Motor neuron (in vitro differentiated cells): ENCODE data around the gene MCF2L2. TPM values are rescaled to one million over a fixed set of nuclear protein-coding genes. Genes with fewer than 3 reads are reported as not detected.

Experiments used
- ATAC-seq, 8 experiments: fragments of 200-7000 bp; cut with Tn5 transposase; replicated peaks in 6 of 8; 2 replicates each; pipeline ENCODE4 v1.8.0; 2021; ENCODE audit warnings: mild to moderate bottlenecking in 8 of 8, moderate library complexity in 8 of 8
- H3K27ac ChIP-seq, 2 donors: fragments of 250-450 bp; sonication (Bioruptor Pico); 2 replicates each; pipeline ENCODE4 v1.9.0; 2021; ENCODE audit warnings: antibody characterized with exemption in 2 of 2, mild to moderate bottlenecking in 2 of 2, moderate library complexity in 1 of 2
- H3K4me1 ChIP-seq, 2 donors: fragments of 250-450 bp; sonication (Bioruptor Pico); replicated peaks in 1 of 2; 2 replicates each; pipeline ENCODE4 v1.6.1; 2021; ENCODE audit warnings: antibody characterized with exemption in 2 of 2, mild to moderate bottlenecking in 2 of 2, moderate library complexity in 1 of 2
- H3K4me3 ChIP-seq, 5 donors: fragments of 250-450 bp; sonication (Bioruptor Pico); 2 replicates each; pipeline ENCODE4 v1.9.0; 2021; ENCODE audit warnings: antibody characterized with exemption in 5 of 5, mild to moderate bottlenecking in 5 of 5, moderate library complexity in 4 of 5
- WGBS, 10 experiments: fragments of 450-650 bp; shearing (Covaris generic); methylation state at CpG; one replicate each; pipeline ENCODE4 v1.0.0; 2022; 5-methylcytosine and 5-hydroxymethylcytosine counted together
- in situ Hi-C, 9 experiments: fragments of 400-800 bp; cut with MboI; loops; one replicate each; pipeline ENCODE4 v1.15.0; 2021; ENCODE audit warnings: low sequenced_read_pairs in 9 of 9, low pct_unique_long_range_greater_than_20kb in 2 of 9; ENCODE audit not compliant: unreplicated experiment in 9 of 9
- total RNA-seq, 8 experiments: library from RNA; unstranded; fragments of 300-600 nt; gene quantifications; 2 replicates each; pipeline versions ENCODE4 v1.2.3 to v1.2.4, GENCODE V29; 2022

Gene MCF2L2
- total RNA-seq, 8 experiments from 2014 or later, result 0.81 to 16.4 (median 5.6) TPM

DNA sequence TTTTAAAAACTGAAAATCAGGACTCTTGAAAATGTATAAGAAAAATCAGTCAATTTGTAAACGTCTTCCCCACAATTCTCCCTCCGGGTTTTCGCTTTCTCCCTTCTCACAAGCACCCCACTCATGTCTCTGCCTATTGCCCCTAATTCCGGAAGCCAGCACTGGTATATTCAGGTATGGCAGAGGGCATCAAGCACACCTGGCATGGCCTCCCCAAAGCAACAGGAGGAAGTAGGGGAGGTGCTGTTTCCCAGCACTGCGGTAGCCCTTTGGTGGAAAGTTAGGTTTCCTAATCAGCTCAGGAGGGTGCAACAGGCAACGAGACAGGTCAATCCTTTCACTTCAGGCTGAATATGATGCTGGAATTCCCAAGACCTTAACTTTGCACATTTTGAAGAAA lies 296.0 kb downstream of the MCF2L2 start:
- Histone ChIP-seq H3K4me3 (no peak overlapping the region), H3K27ac (no peak overlapping the region), H3K4me1 (no peaks in the 10 kb centered on the region)
- no peak for ATAC-seq
- 0 to 60% (median 33%) methylated on average over 1 to 6 of the region's 6 CpGs; no CpG with 5 or more reads in 1 of the 10 experiments for WGBS, 10 experiments
- in situ Hi-C loops, result loop anchor here in 2 of 9 experiments (25.0 kb wide), 1 partner anchor 255 kb away; no protein-coding TSS in a partner anchor

DNA sequence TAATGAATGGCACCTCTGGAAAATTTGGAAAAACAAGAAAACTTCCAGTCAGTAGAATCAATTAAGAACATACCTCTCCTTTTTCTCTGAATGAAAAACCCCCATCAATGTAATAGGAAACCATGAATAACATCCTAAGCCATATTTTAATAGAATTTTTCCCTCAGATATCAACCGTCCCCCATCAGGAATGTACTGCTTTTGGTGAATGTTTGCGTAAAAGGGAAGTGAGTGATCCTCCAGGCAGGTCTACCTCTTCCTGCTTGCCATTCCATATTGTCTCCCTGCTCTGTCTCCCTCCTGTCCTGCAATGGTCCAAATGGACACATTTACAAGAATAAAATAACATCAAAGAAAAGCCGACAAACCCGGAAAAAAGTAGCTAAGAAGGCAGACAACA lies 296.7 kb downstream of the MCF2L2 start:
- no peak overlapping the region for H3K27ac ChIP-seq
- whole genome bisulfite sequencing, 10 experiments, result 0 to 72% (median 45%) methylated on average over 1 to 4 of the region's 4 CpGs
- no peak for ATAC-seq
- no peaks in the 10 kb centered on the region for H3K4me1 ChIP-seq
- H3K4me3 ChIP-seq, result no peak overlapping the region
- in situ Hi-C loops, result loop anchor here in 2 of 9 experiments (25.0 kb wide), 1 partner anchor 256 kb away; no protein-coding TSS in a partner anchor

DNA sequence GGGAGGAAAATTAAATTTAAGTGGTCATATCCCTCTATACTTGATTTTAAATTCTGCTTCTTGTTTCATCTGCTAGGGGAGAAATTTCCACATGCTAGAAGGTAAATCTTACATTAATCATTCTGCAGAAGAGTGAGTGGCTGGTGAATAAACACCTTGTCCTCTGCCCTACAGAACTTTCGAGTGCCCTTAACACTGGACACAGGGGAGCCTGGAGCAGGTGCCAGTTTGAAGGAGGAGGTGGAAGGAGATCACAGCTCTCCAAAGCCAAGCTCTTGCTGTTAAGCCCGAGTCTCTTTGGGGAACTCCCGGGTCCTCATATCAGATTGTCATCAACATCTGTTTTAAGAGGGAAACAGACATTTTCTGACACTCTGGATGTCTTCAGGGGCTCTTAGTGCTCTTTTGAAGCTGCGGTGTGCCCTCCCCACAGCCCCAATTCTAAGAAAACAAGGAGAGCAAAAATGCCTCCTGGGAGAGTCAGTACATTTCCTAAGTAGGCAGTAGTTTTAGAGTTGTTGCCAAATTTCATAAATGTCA lies 297.2 kb downstream of the MCF2L2 start:
- Histone ChIP-seq H3K4me3 (no peak overlapping the region), H3K27ac (no peak overlapping the region), H3K4me1 (no peaks in the 10 kb centered on the region)
- ATAC-seq, result no peak
- in situ Hi-C loops, result loop anchor here in 2 of 9 experiments (25.0 kb wide), 1 partner anchor 256 kb away; no protein-coding TSS in a partner anchor
- 0 to 100% (median 75%) methylated on average over 1 to 2 of the region's 4 CpGs; no CpG with 5 or more reads in 3 of the 10 experiments for WGBS, 10 experiments

DNA sequence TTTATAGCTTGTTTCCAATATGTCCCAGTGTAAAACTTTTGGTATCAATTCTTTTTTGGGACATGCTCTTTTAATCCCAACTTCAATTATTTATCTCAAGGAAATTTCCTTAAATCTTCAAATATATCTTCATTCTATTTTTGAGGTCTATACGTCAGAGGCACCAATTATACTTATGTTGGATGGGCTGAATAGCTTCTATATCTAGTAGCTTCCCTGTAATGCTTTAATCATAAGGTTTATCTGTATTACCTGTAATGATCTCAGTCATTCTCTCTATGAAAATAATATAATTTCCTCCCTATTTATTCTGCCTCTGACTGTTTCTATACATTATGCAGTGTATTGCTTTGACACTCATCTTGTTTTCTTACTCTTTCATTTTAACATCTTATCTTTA lies 299.2 kb downstream of the MCF2L2 start:
- in situ Hi-C loops, result loop anchor here in 4 of 9 experiments (10.0 to 25.0 kb wide), 2 partner anchors 256 to 258 kb away; no protein-coding TSS in a partner anchor
- no peak for ATAC-seq
- Histone ChIP-seq H3K4me1 (no peaks in the 10 kb centered on the region), H3K27ac (no peak overlapping the region), H3K4me3 (no peak overlapping the region)
- WGBS, 10 experiments, result 0 to 100% (median 91%) methylated on average over 1 of the region's 1 CpG; no CpG with 5 or more reads in 1 of the 10 experiments

DNA sequence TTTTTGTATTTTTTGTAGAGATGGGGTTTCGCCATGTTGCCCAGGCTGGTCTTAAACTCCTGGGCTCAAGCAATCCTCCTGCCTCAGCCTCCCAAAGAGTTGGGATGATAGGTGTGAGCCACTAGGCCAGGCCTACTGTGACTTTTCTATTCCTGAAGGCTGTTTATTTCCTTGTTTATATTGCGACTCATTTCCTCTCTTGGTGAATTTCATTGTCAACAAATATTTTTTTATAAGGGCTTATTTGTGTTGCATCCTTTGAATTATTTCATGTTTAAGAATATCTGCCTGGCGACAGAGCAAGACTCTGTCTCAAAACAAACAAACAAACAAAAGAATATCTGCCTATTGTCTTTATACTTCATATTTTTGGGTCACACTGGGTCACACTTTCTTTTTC lies 299.7 kb downstream of the MCF2L2 start:
- no peak overlapping the region for H3K27ac ChIP-seq
- in situ Hi-C loops, result loop anchor here in 4 of 9 experiments (10.0 to 25.0 kb wide), 2 partner anchors 256 to 259 kb away; no protein-coding TSS in a partner anchor
- H3K4me1 ChIP-seq, result no peaks in the 10 kb centered on the region
- 34 to 100% (median 88%) methylated on average over 1 to 3 of the region's 3 CpGs for WGBS, 10 experiments
- no peak for ATAC-seq
- H3K4me3 ChIP-seq, result no peak overlapping the region

Other genes with a start within 250 kb of the MCF2L2 start
- gene B3GNT5, start 175.4 kb downstream of the MCF2L2 start, total RNA-seq, result 10 to 100 TPM in 5 of 8 experiments, 1 to 10 TPM in 2, under 1 TPM in 1; 0.42 to 24.5 (median 17.6) TPM
- gene KLHL6, start 127.1 kb upstream of the MCF2L2 start, total RNA-seq, result 1 to 10 TPM in 4 of 8 experiments, under 1 TPM in 4; 0.07 to 2.6 (median 0.96) TPM
- 100 to 1,000 TPM in 3 of 8 experiments, 10 to 100 TPM in 5; 56.9 to 220 (median 92.6) TPM for gene KLHL24, start 207.0 kb upstream of the MCF2L2 start, total RNA-seq